ENCODE data around the gene GATAD2A. TPM values are rescaled to one million over a fixed set of nuclear protein-coding genes. Genes with fewer than 3 reads are reported as not detected.
A peak's percentile ranks its signal among the peaks of the same experiment; 100 is the strongest.

The GATAD2A gene
- total and polyA plus RNA-seq, 10 of the 15 experiments (the other 5 are each of a cell fraction or from before 2014, with no cell fraction given): 2.6 to 173 (median 32.0) TPM

- ChIA-PET RAD21 (ENCODE audit: unreplicated experiment) (interaction anchor here (0.6 to 4.8 kb wide), 18 partner anchors 26 to 344 kb away, joined by 3 to 72 read pairs (median 8); partner anchors contain the start of genes GATAD2A and NDUFA13), POLR2A (interaction anchor here (1.1 to 3.1 kb wide), 3 partner anchors 85 to 124 kb away, joined by 3 to 16 read pairs (median 6); partner anchors contain the start of gene GATAD2A), SMC1A (ENCODE audit: uncharacterized antibody, unreplicated experiment) (interaction anchor here (0.9 to 5.1 kb wide), 16 partner anchors 22 to 315 kb away, joined by 3 to 97 read pairs (median 6); partner anchors contain the start of gene GATAD2A), CTCF (interaction anchor here (0.6 to 9.3 kb wide), 30 partner anchors 9 to 440 kb away, joined by 3 to 223 read pairs (median 6); partner anchors contain the start of genes BORCS8, GATAD2A, NDUFA13 and RFXANK)
- Histone ChIP-seq H2AFZ (ENCODE audit: control insufficient read depth, low read depth, low read length) (no peak overlapping the region), H3K9ac (ENCODE audit: control insufficient read depth, insufficient read depth, low read length) (no peak overlapping the region), H3K36me3 (ENCODE audit: control insufficient read depth in 2 of 2, insufficient read depth in 2 of 2, low read length in 1 of 2) (peaks cover 19 to 37% of the 10 kb centered on the region in 2 experiments; a peak in 3 of 4 replicates), H3K27ac (ENCODE audit: control insufficient read depth, insufficient read depth) (peak overlapping the region; percentile 82; the same call in 1 of the 2 replicates), H3K79me2 (ENCODE audit: control insufficient read depth, insufficient read depth, low read length) (peaks cover 9% of the 10 kb centered on the region), H3K4me2 (ENCODE audit: control insufficient read depth, insufficient read depth) (no peak overlapping the region), H3K9me3 (replicated peaks; ENCODE audit: control insufficient read depth, insufficient read depth, low read length) (no peaks in the 10 kb centered on the region), H3K4me1 (ENCODE audit: control insufficient read depth, insufficient read depth, low read length) (peaks cover 26% of the 10 kb centered on the region), H4K20me1 (ENCODE audit: control insufficient read depth, insufficient read depth) (no peaks in the 10 kb centered on the region), H3K4me3 (no peak overlapping the region), H3K27me3 (replicated peaks in 1 of 2; ENCODE audit: control insufficient read depth in 2 of 2, insufficient read depth in 2 of 2, low read length in 1 of 2) (no peaks in the 10 kb centered on the region)
- no peak for TF ChIP-seq ZNF24 (IDR thresholded peaks at IDR 0.05)
- TF ChIP-seq KAT2A (conservative IDR thresholded peaks at IDR 0.05; ENCODE audit: control insufficient read depth, low read depth, low read length): no peak
- no peak for TF ChIP-seq POLR2AphosphoS5 (IDR thresholded peaks at IDR 0.05; ENCODE audit: low read length)
- TF ChIP-seq JUNB (IDR thresholded peaks at IDR 0.05): no peak
- TF ChIP-seq, protein P1, sequence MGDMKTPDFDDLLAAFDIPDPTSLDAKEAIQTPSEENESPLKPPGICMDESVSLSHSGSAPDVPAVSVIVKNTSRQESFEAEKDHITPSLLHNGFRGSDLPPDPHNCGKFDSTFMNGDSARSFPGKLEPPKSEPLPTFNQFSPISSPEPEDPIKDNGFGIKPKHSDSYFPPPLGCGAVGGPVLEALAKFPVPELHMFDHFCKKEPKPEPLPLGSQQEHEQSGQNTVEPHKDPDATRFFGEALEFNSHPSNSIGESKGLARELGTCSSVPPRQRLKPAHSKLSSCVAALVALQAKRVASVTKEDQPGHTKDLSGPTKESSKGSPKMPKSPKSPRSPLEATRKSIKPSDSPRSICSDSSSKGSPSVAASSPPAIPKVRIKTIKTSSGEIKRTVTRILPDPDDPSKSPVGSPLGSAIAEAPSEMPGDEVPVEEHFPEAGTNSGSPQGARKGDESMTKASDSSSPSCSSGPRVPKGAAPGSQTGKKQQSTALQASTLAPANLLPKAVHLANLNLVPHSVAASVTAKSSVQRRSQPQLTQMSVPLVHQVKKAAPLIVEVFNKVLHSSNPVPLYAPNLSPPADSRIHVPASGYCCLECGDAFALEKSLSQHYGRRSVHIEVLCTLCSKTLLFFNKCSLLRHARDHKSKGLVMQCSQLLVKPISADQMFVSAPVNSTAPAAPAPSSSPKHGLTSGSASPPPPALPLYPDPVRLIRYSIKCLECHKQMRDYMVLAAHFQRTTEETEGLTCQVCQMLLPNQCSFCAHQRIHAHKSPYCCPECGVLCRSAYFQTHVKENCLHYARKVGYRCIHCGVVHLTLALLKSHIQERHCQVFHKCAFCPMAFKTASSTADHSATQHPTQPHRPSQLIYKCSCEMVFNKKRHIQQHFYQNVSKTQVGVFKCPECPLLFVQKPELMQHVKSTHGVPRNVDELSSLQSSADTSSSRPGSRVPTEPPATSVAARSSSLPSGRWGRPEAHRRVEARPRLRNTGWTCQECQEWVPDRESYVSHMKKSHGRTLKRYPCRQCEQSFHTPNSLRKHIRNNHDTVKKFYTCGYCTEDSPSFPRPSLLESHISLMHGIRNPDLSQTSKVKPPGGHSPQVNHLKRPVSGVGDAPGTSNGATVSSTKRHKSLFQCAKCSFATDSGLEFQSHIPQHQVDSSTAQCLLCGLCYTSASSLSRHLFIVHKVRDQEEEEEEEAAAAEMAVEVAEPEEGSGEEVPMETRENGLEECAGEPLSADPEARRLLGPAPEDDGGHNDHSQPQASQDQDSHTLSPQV (IDR thresholded peaks at IDR 0.05): no peak
- TF ChIP-seq TARDBP (IDR thresholded peaks at IDR 0.05; ENCODE audit: borderline replicate concordance): no peak
- no peak for TF ChIP-seq FOS (IDR thresholded peaks at IDR 0.05; ENCODE audit: borderline replicate concordance, extremely low read depth, insufficient read length)
- TF ChIP-seq, protein P2, sequence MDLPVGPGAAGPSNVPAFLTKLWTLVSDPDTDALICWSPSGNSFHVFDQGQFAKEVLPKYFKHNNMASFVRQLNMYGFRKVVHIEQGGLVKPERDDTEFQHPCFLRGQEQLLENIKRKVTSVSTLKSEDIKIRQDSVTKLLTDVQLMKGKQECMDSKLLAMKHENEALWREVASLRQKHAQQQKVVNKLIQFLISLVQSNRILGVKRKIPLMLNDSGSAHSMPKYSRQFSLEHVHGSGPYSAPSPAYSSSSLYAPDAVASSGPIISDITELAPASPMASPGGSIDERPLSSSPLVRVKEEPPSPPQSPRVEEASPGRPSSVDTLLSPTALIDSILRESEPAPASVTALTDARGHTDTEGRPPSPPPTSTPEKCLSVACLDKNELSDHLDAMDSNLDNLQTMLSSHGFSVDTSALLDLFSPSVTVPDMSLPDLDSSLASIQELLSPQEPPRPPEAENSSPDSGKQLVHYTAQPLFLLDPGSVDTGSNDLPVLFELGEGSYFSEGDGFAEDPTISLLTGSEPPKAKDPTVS (IDR thresholded peaks at IDR 0.05; ENCODE audit: low read depth, low read length): no peak
- TF ChIP-seq PML (IDR thresholded peaks at IDR 0.05; ENCODE audit: low read length): no peak
- TF ChIP-seq ZBED1 (IDR thresholded peaks at IDR 0.05; ENCODE audit: borderline replicate concordance): no peak
- TF ChIP-seq NBN (IDR thresholded peaks at IDR 0.05): no peak
- TF ChIP-seq BHLHE40 (IDR thresholded peaks at IDR 0.05; ENCODE audit: borderline replicate concordance in 1 of 2, low read depth in 2 of 2, low read length in 1 of 2): no peak
- no peak for TF ChIP-seq ZNF384 (IDR thresholded peaks at IDR 0.05; ENCODE audit: borderline replicate concordance, low read depth, low read length)
- TF ChIP-seq FOXM1 (IDR thresholded peaks at IDR 0.05; ENCODE audit: low read depth, low read length): no peak
- no peak for TF ChIP-seq KLF5 (IDR thresholded peaks at IDR 0.05; ENCODE audit: partially characterized antibody)
- no peak for TF ChIP-seq RAD21 (IDR thresholded peaks at IDR 0.05; ENCODE audit: insufficient read depth, low read depth, low read length)
- no peak for TF ChIP-seq NR2C1 (IDR thresholded peaks at IDR 0.05)
- 70% methylated on average over 9 of the region's 9 CpGs for WGBS (ENCODE audit: insufficient coverage, insufficient replicate concordance, low lambda C conversion rate, missing lambda C conversion rate)
- in situ Hi-C loops (cut with MboI): loop anchor here (5.0 to 10.0 kb wide), 2 partner anchors 123 to 345 kb away; no protein-coding TSS in a partner anchor
- DNase-seq (ENCODE audit: low read depth, low spot score) (no peak), ATAC-seq (peak; percentile 12), FAIRE-seq (no peak)
- intact Hi-C loops (cut with micrococcal nuclease; ENCODE audit: unreplicated experiment): loop anchor here (1.0 kb wide), 4 partner anchors 105 to 344 kb away; no protein-coding TSS in a partner anchor
- BruUV-seq (replicated peaks): no TSS peak
These were observed 84.3 kb downstream of the GATAD2A start for GRCh38 chr19:19489804-19490204.

Measured in GM12878 (cell line).